ENCODE measurements around the gene DSC1. TPM values are rescaled to one million over a fixed set of nuclear protein-coding genes. Genes with fewer than 3 reads are reported as not detected.

DSC1 gene
- polyA plus RNA-seq, 1 experiment, result not detected

DNA sequence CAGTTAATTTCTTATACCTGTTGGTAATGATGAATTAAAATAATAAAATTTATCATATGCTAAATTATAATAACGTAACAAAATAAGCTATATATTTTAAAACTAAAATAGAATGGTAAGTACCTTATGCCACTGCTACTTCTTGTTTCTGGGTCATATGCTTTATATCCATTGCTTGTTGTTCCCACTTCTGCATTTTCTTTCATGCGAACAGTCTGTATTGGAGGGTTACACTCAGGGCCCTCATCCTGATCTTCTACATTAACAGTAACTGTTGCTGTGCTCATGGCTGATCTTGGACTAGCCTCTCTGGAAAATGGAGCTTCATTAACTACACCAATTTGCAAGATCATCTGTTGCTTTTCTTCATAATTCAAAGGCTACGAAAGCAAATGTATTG lies 82.7 kb downstream of the DSC1 start:
- DNase-seq (ENCODE audit: low read depth, low spot score), result no peak

More for the DNA sequence above, 82.7 kb downstream of the DSC1 start:
- Histone ChIP-seq H3K9me3 (ENCODE audit: control insufficient read depth, insufficient read depth, low read length) (peaks cover 5% of the 10 kb centered on the region), H3K27ac (ENCODE audit: low read depth, low read length) (no peak overlapping the region), H3K4me3 (ENCODE audit: low read depth, low read length) (no peak overlapping the region), H3K27me3 (ENCODE audit: control insufficient read depth, insufficient read depth, low read length) (no peaks in the 10 kb centered on the region)
- ChIA-PET CTCF (no interaction called here), POLR2A (no interaction called here)
- TF ChIP-seq, protein P1, sequence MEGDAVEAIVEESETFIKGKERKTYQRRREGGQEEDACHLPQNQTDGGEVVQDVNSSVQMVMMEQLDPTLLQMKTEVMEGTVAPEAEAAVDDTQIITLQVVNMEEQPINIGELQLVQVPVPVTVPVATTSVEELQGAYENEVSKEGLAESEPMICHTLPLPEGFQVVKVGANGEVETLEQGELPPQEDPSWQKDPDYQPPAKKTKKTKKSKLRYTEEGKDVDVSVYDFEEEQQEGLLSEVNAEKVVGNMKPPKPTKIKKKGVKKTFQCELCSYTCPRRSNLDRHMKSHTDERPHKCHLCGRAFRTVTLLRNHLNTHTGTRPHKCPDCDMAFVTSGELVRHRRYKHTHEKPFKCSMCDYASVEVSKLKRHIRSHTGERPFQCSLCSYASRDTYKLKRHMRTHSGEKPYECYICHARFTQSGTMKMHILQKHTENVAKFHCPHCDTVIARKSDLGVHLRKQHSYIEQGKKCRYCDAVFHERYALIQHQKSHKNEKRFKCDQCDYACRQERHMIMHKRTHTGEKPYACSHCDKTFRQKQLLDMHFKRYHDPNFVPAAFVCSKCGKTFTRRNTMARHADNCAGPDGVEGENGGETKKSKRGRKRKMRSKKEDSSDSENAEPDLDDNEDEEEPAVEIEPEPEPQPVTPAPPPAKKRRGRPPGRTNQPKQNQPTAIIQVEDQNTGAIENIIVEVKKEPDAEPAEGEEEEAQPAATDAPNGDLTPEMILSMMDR (IDR thresholded peaks at IDR 0.05; ENCODE audit: low read depth, low read length), result no peak

Other genes with a start within 250 kb of the DSC1 start
- 0.02 TPM in 2 replicates for gene DSC3, start 120.1 kb downstream of the DSC1 start, polyA plus RNA-seq (2011; rRNA removed)
- gene DSC2, start 60.4 kb downstream of the DSC1 start, polyA plus RNA-seq (2011; rRNA removed), result not detected in 2 replicates
- gene DSG1, start 155.3 kb upstream of the DSC1 start, polyA plus RNA-seq (2011; rRNA removed), result not detected in 2 replicates
- not detected in 2 replicates for gene DSG4, start 213.9 kb upstream of the DSC1 start, polyA plus RNA-seq (2011; rRNA removed)